LHCN-M2 (cell line): ENCODE data around the gene TUBB2B. TPM values are rescaled to one million over a fixed set of nuclear protein-coding genes. Genes with fewer than 3 reads are reported as not detected.
A peak's percentile ranks its signal among the peaks of the same experiment; 100 is the strongest.
"Not testable (repeated sequence)": the region's sequence is repeated elsewhere in the genome, so short reads cannot be mapped to it uniquely, and the experiment has no call there.

Experiments
- DNase-seq: peaks from one replicate; pipeline ENCODE4 v3.0.0-alpha.2; 2012; ENCODE audit warnings: low read depth
- total RNA-seq: library from RNA; depleted of rRNA; stranded (reverse); fragments of >200 nt; gene quantifications from 2 replicates; pipeline ENCODE4 v1.2.3, GENCODE V29; 2014

Gene TUBB2B
- total RNA-seq, 1 experiment from 2014 or later = 31.3 TPM

GRCh38 chr6:3211681-3212080 lies 15.8 kb downstream of the TUBB2B start:
- DNase-seq = peak; percentile 53

DNA sequence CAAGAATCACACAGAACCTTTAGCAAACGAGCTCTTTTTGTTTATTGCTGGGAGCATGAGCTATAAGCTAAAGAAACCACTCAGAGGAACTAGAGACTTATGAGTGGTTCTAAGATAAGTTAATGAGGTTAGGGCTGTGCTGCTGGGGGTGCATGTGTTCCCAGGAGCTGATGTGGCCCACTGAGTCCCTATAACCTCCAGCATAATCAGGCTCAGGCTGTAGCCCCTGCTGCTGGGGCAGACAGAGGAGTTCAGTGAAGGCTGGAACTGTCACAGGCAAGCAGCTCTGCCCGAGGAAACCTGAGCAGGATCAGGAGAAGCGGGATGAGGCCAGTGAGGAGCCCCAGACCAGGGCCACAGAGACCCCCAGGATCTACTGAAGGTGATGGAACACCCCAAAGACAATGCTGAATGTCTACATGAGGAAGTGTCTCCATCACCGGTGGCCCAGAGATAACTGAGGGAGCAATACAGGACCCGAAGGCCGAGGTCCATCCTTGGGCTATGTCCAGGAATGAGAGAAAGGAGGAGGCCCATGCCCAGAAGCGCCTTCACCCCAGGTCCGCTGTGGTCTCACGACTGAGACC lies 17.3 kb downstream of the TUBB2B start:
- no peak for DNase-seq

DNA sequence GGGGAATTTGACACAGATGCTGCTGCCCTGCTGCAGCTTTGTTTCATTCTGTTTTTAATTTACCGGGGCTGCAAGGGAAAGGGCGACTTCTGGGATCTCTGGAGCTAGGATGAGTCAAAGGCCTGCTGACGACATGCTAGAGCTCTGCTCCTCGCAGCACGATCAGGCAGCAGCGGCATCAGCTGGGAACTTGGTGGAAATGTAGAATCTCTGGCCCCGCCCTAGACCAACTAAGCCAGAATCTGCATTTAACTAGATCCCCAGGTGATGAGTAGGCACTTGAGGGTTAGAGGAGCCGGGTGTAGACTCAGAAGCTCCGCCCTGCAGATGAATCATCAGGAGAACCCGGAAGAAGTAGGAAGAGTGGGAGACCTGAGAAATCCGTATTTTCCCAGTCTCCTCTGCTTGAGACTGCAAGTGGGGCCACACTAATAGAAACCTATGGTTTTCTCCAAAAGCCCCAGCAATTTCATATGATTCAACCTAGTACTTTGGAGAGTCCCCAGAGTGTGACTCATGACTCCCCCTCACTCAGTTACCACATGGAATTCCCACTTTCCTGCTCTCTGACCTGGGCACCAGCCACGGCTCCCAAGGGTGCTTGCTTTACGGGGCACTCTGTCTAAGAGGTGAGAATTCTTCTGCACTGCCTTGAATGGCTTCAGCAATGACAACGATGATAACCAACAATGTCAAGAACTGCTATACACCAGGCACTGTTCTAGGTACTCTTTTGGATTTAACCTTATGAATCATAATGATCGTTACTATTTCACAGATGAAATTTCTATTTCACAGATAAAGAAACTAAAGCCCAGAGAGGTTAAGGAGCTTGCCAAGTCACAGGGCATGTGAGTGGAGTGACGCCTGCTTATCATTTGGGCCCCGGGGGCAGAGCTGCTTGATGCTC lies 18.1 kb downstream of the TUBB2B start:
- DNase-seq = peak; percentile 99

- no peak for DNase-seq
Measured at GRCh38 chr6:3208775-3209113, 18.7 kb downstream of the TUBB2B start.

- peak; percentile 93 for DNase-seq
Measured at GRCh38 chr6:3208098-3208774, 19.2 kb downstream of the TUBB2B start.

- DNase-seq = no peak
Measured at GRCh38 chr6:3206339-3207015, 21.0 kb downstream of the TUBB2B start.

DNA sequence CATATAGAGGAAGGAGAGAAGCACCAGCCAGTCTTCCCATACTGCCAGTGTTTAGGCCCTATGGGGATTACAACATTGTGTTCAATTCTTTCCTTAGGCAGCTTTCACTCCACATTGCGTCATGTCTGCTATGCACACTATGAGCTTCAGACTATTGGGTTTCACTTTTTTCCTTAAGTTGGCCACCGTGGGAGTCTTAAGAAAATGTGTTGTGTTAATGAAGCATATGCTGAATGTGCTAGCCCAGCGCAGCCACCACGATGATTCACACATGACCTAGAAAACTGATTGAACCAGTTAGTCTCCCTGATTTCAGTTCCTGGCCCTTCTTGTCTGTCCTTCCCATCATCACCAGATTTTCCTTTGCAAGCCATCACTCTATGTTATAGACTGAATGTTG lies 21.5 kb downstream of the TUBB2B start:
- peak; percentile 94 for DNase-seq

DNA sequence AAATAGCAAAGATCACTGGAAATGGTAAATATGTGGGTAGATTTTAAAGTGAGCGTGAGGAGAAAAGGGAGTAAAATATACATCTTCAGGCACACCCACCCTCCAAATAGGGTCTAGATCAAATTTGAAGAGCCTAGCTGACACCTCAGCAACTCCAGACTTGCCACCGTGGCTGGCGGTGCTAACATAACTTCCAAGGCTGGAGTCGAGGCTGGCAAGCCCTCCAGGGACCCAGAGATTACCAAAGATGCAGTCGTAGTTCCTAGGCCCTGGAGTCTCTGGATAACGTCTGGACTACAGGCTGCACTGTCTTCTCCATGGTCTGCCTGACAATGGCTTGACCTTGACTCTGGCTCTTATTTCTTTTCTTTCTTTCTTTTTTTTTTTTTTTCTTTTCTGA lies 22.5 kb downstream of the TUBB2B start:
- DNase-seq = no peak

GRCh38 chr6:3202999-3203696 lies 24.3 kb downstream of the TUBB2B start:
- DNase-seq = peak; percentile 39

GRCh38 chr6:3201388-3201787 lies 26.1 kb downstream of the TUBB2B start:
- no peak for DNase-seq

GRCh38 chr6:3200682-3201081 lies 26.8 kb downstream of the TUBB2B start:
- no peak for DNase-seq

- no peak for DNase-seq
Measured at GRCh38 chr6:3199382-3199781, 28.1 kb downstream of the TUBB2B start.

DNA sequence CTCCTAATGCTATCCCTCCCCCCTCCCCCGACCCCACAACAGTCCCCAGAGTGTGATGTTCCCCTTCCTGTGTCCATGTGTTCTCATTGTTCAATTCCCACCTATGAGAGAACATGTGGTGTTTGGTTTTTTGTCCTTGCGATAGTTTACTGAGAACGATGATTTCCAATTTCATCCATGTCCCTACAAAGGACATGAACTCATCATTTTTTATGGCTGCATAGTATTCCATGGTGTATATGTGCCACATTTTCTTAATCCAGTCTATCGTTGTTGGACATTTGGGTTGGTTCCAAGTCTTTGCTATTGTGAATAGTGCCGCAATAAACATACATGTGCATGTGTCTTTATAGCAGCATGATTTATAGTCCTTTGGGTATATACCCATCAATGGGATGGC lies 29.7 kb downstream of the TUBB2B start:
- DNase-seq = not testable (repeated sequence)

- no peak for DNase-seq
Measured at GRCh38 chr6:3196770-3197169, 30.7 kb downstream of the TUBB2B start.

DNA sequence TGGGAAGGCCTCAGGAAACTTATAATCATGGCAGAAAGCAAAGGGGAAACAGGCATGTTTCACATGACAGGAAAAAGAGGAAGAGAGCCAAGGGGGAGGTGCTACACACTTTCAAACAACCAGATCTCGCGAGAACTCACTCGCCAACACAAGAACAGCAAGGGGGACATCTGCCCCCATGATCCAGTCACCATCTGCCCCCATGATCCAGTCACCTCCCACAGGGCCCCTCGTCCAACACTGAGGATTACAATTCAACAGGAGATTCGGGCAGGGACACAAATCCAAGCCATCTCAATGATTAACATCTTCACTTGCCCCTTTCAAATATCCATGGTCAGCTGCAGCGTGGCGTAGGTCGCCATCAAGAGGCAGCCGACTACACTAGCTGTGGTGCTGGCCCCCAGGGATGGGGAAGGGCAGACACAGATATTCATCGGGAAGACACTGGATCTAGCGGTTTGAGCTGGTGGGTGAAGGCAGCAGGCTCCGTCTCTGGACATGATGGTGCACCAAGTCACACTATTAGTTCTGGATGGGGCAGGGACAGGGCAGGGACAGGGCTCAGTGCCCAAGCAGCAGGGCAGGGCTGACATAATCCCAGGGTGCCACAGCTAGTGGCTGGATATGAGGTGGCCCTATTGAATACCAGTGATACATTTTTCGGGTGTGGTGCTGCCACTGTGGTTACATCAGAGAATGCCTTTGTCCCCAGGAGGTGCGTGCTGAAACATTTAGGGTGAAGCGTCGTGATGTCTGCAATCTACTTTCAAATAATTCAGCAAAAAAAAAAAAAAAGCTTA lies 31.6 kb downstream of the TUBB2B start:
- DNase-seq = no peak

DNA sequence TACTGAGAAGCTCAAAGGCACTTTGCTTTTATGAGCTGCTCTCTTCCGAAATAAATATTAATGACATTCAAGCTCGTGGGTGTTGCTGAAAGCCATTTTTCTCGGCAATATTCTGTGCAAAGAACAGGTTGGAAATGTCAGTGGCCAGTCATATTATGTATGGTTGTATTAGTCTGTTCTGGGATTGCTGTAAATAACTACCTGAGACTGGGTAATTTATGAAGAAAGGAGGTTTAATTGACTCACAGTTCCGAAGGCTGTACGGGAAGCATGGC lies 32.1 kb downstream of the TUBB2B start:
- DNase-seq = no peak

- no peak for DNase-seq
Measured at GRCh38 chr6:3194535-3195419, 32.7 kb downstream of the TUBB2B start.

DNA sequence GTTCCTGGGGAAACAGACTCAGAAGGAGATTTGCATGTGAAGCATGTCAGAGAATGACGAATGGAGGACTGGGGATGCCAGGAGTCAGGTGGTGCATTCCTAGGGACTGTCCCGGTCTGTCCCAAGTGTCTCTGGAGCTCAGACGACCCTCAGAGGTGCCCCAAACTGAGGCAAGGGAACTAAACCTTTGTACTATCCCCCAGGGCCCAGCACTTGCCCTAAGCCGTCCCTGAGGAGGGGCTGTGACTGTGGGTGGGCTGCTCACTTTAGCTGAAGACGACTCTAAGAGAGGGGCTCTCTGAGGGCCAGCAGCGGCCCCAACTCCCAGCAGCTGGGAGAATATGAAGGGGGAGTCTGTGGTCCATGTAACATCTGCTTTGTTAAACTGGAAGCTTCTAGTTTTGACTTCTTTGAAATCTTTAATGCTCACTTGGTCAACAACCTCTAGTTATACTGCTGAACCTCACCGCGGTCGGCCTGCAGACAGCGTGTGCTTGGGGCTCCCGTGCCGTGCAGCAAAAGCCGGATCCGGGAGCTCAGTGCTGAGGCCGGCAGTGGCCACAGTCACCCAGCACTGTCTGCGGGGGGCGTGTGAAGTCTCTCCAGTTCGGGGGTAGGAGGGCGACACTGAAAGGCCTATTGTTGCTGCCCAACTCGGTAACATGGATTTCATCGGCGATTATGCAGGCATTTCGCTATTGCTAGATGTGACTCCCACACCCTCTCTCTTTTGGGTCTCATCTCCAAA lies 34.2 kb downstream of the TUBB2B start:
- DNase-seq = no peak

- no peak for DNase-seq
Measured at GRCh38 chr6:3190779-3191178, 36.7 kb downstream of the TUBB2B start.
